Measurements from ENCODE around the gene PPDPF.

Gene PPDPF

GRCh38 chr20:63538204-63539091, 17.9 kb downstream of the PPDPF start:
- DNase-seq = no peak

GRCh38 chr20:63539092-63539430, 18.5 kb downstream of the PPDPF start:
- DNase-seq = no peak

GRCh38 chr20:63539441-63540370, 19.1 kb downstream of the PPDPF start:
- no peak for DNase-seq

GRCh38 chr20:63540417-63541186, 20.0 kb downstream of the PPDPF start:
- DNase-seq = peak; percentile 29

- no peak for DNase-seq
These were observed 20.8 kb downstream of the PPDPF start for GRCh38 chr20:63541371-63541770.

- no peak for DNase-seq
These were observed 21.5 kb downstream of the PPDPF start for GRCh38 chr20:63542031-63542559.

- DNase-seq = no peak
These were observed 22.1 kb downstream of the PPDPF start for GRCh38 chr20:63542696-63543095.

- no peak for DNase-seq
These were observed 22.6 kb downstream of the PPDPF start for GRCh38 chr20:63543131-63543530.

GRCh38 chr20:63543733-63544132, 23.2 kb downstream of the PPDPF start:
- no peak for DNase-seq

GRCh38 chr20:63544241-63544957, 23.8 kb downstream of the PPDPF start:
- DNase-seq = no peak

- DNase-seq = no peak
These were observed 24.5 kb downstream of the PPDPF start for GRCh38 chr20:63544958-63545516.

- no peak for DNase-seq
These were observed 25.2 kb downstream of the PPDPF start for GRCh38 chr20:63545814-63546213.

GRCh38 chr20:63546256-63546955, 25.8 kb downstream of the PPDPF start:
- no peak for DNase-seq

GRCh38 chr20:63546956-63547724, 26.6 kb downstream of the PPDPF start:
- no peak for DNase-seq

- no peak for DNase-seq
These were observed 27.3 kb downstream of the PPDPF start, which contains the start of gene SRMS for GRCh38 chr20:63547725-63548480. Gene SRMS, minus strand, starts transcription at chr20:63547749. Its CDS starts 286 bp downstream, at chr20:63547463.

GRCh38 chr20:63548542-63548941, 28.0 kb downstream of the PPDPF start:
- no peak for DNase-seq

GRCh38 chr20:63549019-63549418, 28.5 kb downstream of the PPDPF start:
- DNase-seq = no peak

- DNase-seq = no peak
These were observed 29.2 kb downstream of the PPDPF start for GRCh38 chr20:63549679-63550282.

- DNase-seq = no peak
These were observed 30.5 kb downstream of the PPDPF start for GRCh38 chr20:63551068-63551467.

Measured in fibroblast of skin of scalp (primary cell).